ENCODE measurements around the gene WWOX. TPM values are rescaled to one million over a fixed set of nuclear protein-coding genes. Genes with fewer than 3 reads are reported as not detected.

WWOX gene
- total RNA-seq, 2 donors from 2014 or later: 33.8 to 82.5 TPM

DNA sequence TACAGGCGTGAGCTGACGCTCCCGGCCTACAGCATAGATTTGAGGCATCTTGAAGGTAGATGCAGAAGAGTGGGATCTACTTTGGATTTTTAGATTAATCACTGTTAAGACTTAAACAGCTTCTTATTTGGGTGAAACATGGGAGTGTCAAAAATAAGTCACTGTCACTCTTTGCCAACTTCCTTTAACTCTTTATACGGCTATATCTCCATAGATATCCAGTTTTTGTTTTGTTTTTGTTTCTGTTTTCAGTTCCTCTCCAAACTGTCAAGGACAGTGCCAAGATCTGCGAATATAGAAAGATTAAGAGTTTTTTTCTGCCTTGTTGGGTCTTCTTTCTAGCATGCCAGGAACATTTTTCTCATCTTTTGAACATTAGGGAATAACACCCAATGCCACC lies 706.1 kb downstream of the WWOX start:
- Histone ChIP-seq H3K9me3 (no peaks in the 10 kb centered on the region), H3K4me3 (no peak overlapping the region), H3K36me3 (no peaks in the 10 kb centered on the region), H3K27ac (no peak overlapping the region), H3K27me3 (replicated peaks; ENCODE audit: insufficient read depth) (no peaks in the 10 kb centered on the region), H3K4me1 (ENCODE audit: control insufficient read depth in 1 of 2, low read depth in 2 of 2) (no peaks in the 10 kb centered on the region)
- TF ChIP-seq CTCF (IDR thresholded peaks at IDR 0.05): no peak
- DNase-seq (ENCODE audit: low spot score) (no peak), ATAC-seq (ENCODE audit: insufficient number of reproducible peaks, low FRiP score, low read depth) (no peak)

DNA sequence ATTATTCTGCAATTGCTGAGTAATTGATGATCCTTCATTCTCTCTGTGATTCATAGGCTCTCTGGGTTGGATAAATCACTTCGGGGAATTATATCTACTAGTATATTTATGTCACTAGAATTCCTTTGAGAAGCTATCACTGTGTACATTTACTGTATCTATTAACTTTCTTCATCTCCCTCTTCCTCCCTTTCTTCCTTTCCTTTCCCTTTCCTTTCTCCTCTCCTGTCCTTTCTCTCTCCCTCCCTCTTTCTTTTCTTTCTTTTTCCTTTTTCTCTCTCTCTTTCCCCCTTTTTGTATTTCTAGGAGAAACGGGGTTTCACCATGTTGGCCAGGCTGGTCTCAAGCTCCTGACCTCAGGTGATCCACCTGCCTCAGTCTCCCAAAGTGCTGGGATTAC lies 711.8 kb downstream of the WWOX start:
- Histone ChIP-seq H3K27ac (no peak overlapping the region), H3K36me3 (no peaks in the 10 kb centered on the region), H3K27me3 (replicated peaks; ENCODE audit: insufficient read depth) (no peaks in the 10 kb centered on the region), H3K4me3 (no peak overlapping the region), H3K9me3 (no peaks in the 10 kb centered on the region), H3K4me1 (ENCODE audit: control insufficient read depth in 1 of 2, low read depth in 2 of 2) (peaks cover 8 to 11% of the 10 kb centered on the region in 2 donors)
- ATAC-seq (ENCODE audit: insufficient number of reproducible peaks, low FRiP score, low read depth): no peak
- no peak for TF ChIP-seq CTCF (IDR thresholded peaks at IDR 0.05)
- no peak for DNase-seq (ENCODE audit: low spot score)

DNA sequence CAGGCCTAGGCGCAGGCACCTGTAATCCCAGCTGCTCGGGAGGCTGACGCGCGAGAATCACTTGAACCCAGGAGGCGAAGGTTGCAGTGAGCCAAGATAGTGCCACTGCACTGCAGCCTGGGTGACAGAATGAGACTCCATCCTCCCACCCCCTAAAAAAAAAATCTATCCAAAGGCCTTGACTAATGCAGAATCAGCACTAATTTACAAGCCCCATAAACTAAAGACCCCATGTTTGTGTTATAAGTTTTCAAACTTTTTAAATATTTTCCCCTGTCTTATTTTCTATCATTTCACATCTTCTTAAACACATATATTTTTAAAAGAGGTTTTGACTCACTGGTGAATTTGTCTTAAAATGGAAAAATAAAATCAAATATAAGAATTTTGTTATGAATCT lies 713.1 kb downstream of the WWOX start:
- Histone ChIP-seq H3K4me1 (ENCODE audit: control insufficient read depth in 1 of 2, low read depth in 2 of 2) (peaks cover 19 to 24% of the 10 kb centered on the region in 2 donors), H3K4me3 (no peak overlapping the region), H3K36me3 (no peaks in the 10 kb centered on the region), H3K9me3 (no peaks in the 10 kb centered on the region), H3K27me3 (replicated peaks; ENCODE audit: insufficient read depth) (no peaks in the 10 kb centered on the region), H3K27ac (no peak overlapping the region)
- no peak for DNase-seq (ENCODE audit: low spot score)
- no peak for TF ChIP-seq CTCF (IDR thresholded peaks at IDR 0.05)
- ATAC-seq (ENCODE audit: insufficient number of reproducible peaks, low FRiP score, low read depth): no peak

DNA sequence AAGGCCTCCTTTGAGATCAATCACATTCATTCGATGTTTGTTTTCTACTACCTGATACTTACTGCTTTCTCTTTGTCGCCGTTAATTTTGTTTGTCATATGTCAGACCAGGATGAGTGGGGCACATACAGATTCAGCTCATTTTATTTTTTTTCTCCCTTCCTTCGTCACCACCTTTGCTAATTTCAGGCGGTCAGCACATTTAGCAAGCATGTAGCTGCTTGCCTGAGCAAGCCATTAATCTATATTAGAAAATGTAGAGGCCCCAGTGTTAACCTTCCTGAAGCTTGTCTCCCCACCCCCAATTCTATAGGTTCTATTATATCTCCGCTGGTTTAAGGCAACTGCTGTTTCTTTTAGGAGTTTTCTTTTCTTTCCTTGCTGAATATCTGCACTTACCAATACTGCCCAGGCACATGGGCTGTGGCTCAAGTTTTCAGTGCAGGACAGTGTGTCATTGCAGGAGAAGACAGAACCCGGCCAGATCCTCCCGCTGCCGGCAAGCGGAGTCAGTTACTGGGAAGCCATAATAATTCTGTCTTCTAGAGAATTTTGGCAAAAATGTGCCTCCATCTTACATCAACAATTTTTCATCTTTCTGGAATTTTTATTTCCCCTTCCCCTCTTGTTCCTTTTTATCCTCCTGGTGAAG lies 714.3 kb downstream of the WWOX start:
- H3K9me3 ChIP-seq: no peaks in the 10 kb centered on the region
- H3K4me3 ChIP-seq: no peak overlapping the region
- ATAC-seq (ENCODE audit: insufficient number of reproducible peaks, low FRiP score, low read depth) (no peak), DNase-seq (ENCODE audit: low spot score) (no peak)
- TF ChIP-seq CTCF (IDR thresholded peaks at IDR 0.05): no peak
- H3K27ac ChIP-seq: no peak overlapping the region
- no peaks in the 10 kb centered on the region for H3K36me3 ChIP-seq
- no peaks in the 10 kb centered on the region for H3K27me3 ChIP-seq (replicated peaks; ENCODE audit: insufficient read depth)
- H3K4me1 ChIP-seq (ENCODE audit: control insufficient read depth in 1 of 2, low read depth in 2 of 2): peaks cover 24 to 34% of the 10 kb centered on the region in 2 donors

DNA sequence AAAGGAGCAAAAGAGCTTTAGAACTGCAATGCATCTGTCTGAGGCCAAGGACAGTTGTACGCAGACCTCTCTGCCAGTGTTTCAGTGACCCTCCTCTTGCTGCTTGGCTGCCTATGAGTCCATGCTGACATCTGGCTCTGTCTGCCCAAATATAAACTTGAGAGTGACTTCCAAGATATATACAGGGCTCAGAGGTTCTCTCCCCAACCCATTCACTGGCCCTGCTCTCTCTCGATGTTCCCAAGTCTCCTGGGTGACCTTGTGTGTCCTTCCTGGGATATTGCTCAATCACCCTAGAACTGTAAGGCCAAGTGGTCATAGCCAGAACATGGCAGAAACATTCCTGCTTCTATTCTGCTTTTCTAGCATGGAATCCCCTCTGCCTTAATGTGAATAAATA lies 716.3 kb downstream of the WWOX start:
- Histone ChIP-seq H3K9me3 (no peaks in the 10 kb centered on the region), H3K4me3 (no peak overlapping the region), H3K4me1 (ENCODE audit: control insufficient read depth in 1 of 2, low read depth in 2 of 2) (peaks cover 24 to 34% of the 10 kb centered on the region in 2 donors), H3K27ac (peak overlapping the region; percentile 61 to 75), H3K36me3 (no peaks in the 10 kb centered on the region), H3K27me3 (replicated peaks; ENCODE audit: insufficient read depth) (no peaks in the 10 kb centered on the region)
- DNase-seq (ENCODE audit: low spot score) (no peak), ATAC-seq (ENCODE audit: insufficient number of reproducible peaks, low FRiP score, low read depth) (no peak)
- no peak for TF ChIP-seq CTCF (IDR thresholded peaks at IDR 0.05)
